ENCODE measurements around the gene HDAC2. TPM values are rescaled to one million over a fixed set of nuclear protein-coding genes. Genes with fewer than 3 reads are reported as not detected.

Gene HDAC2
- total RNA-seq, 4 donors from 2014 or later: 40.2 to 66.6 (median 60.7) TPM

- intact Hi-C loops (cut with DNase I): no loop called here
- Histone ChIP-seq H3K27ac (no peak overlapping the region), H3K9me3 (no peaks in the 10 kb centered on the region), H3K27me3 (no peaks in the 10 kb centered on the region), H3K36me3 (no peaks in the 10 kb centered on the region), H3K4me3 (no peak overlapping the region), H3K4me1 (no peaks in the 10 kb centered on the region)
- WGBS, 2 donors: 63 to 64% methylated on average over 2 of the region's 2 CpGs
- DNase-seq: no peak
- no peak for TF ChIP-seq CTCF (IDR thresholded peaks at IDR 0.05)
- no peak for TF ChIP-seq POLR2A (IDR thresholded peaks at IDR 0.05)
These were observed 38.2 kb upstream of the HDAC2 start for GRCh38 chr6:114009192-114009591.

GRCh38 chr6:114008331-114008730, 37.4 kb upstream of the HDAC2 start:
- TF ChIP-seq POLR2A (IDR thresholded peaks at IDR 0.05): no peak
- TF ChIP-seq CTCF (IDR thresholded peaks at IDR 0.05): no peak
- Histone ChIP-seq H3K9me3 (no peaks in the 10 kb centered on the region), H3K36me3 (no peaks in the 10 kb centered on the region), H3K27ac (no peak overlapping the region), H3K27me3 (no peaks in the 10 kb centered on the region), H3K4me1 (no peaks in the 10 kb centered on the region), H3K4me3 (no peak overlapping the region)
- intact Hi-C loops (cut with DNase I): no loop called here
- DNase-seq: no peak
- 68 to 71% methylated on average over 4 of the region's 4 CpGs for WGBS, 2 donors

GRCh38 chr6:114007516-114007915, 36.6 kb upstream of the HDAC2 start:
- TF ChIP-seq CTCF (IDR thresholded peaks at IDR 0.05): no peak
- Histone ChIP-seq H3K9me3 (no peaks in the 10 kb centered on the region), H3K4me1 (no peaks in the 10 kb centered on the region), H3K27me3 (no peaks in the 10 kb centered on the region), H3K27ac (no peak overlapping the region), H3K4me3 (no peak overlapping the region), H3K36me3 (no peaks in the 10 kb centered on the region)
- intact Hi-C loops (cut with DNase I): no loop called here
- DNase-seq: no peak
- WGBS, 2 donors: 67 to 69% methylated on average over 1 to 2 of the region's 2 CpGs

- no peaks in the 10 kb centered on the region for H3K4me1 ChIP-seq
- H3K36me3 ChIP-seq: no peaks in the 10 kb centered on the region
- H3K9me3 ChIP-seq: no peaks in the 10 kb centered on the region
- intact Hi-C loops (cut with DNase I): no loop called here
- H3K27me3 ChIP-seq: no peaks in the 10 kb centered on the region
- no peak for DNase-seq
- H3K27ac ChIP-seq: no peak overlapping the region
- H3K4me3 ChIP-seq: no peak overlapping the region
- TF ChIP-seq CTCF (IDR thresholded peaks at IDR 0.05) (no peak), POLR2A (IDR thresholded peaks at IDR 0.05) (no peak)
These were observed 30.4 kb upstream of the HDAC2 start for GRCh38 chr6:114001354-114001753.

- DNase-seq: no peak
- Histone ChIP-seq H3K9me3 (no peaks in the 10 kb centered on the region), H3K36me3 (no peaks in the 10 kb centered on the region), H3K4me3 (no peak overlapping the region), H3K4me1 (no peaks in the 10 kb centered on the region), H3K27me3 (no peaks in the 10 kb centered on the region), H3K27ac (no peak overlapping the region)
- intact Hi-C loops (cut with DNase I): no loop called here
- 41 to 45% methylated on average over 2 of the region's 2 CpGs for WGBS, 2 donors
- no peak for TF ChIP-seq CTCF (IDR thresholded peaks at IDR 0.05)
- TF ChIP-seq POLR2A (IDR thresholded peaks at IDR 0.05): no peak
These were observed 29.1 kb upstream of the HDAC2 start for GRCh38 chr6:114000069-114000468.

All from esophagus squamous epithelium (tissue), 5 donors.